LNCAP (cell line): Measurements from ENCODE around the gene SLC26A1.

ENCODE experiments used
- TF ChIP-seq, protein P1 (sequence below): fragments of 450-650 bp; IDR thresholded peaks from 2 replicates; pipeline ENCODE4 v1.5.1; 2017; ENCODE audit warnings: mild to moderate bottlenecking

Gene SLC26A1

GRCh38 chr4:948101-948935 is 44.9 kb downstream of the SLC26A1 start:
- TF ChIP-seq, protein P1, sequence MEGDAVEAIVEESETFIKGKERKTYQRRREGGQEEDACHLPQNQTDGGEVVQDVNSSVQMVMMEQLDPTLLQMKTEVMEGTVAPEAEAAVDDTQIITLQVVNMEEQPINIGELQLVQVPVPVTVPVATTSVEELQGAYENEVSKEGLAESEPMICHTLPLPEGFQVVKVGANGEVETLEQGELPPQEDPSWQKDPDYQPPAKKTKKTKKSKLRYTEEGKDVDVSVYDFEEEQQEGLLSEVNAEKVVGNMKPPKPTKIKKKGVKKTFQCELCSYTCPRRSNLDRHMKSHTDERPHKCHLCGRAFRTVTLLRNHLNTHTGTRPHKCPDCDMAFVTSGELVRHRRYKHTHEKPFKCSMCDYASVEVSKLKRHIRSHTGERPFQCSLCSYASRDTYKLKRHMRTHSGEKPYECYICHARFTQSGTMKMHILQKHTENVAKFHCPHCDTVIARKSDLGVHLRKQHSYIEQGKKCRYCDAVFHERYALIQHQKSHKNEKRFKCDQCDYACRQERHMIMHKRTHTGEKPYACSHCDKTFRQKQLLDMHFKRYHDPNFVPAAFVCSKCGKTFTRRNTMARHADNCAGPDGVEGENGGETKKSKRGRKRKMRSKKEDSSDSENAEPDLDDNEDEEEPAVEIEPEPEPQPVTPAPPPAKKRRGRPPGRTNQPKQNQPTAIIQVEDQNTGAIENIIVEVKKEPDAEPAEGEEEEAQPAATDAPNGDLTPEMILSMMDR: no peak

- TF ChIP-seq, protein P1: no peak
Measured at GRCh38 chr4:947491-947971, 45.7 kb downstream of the SLC26A1 start.

DNA sequence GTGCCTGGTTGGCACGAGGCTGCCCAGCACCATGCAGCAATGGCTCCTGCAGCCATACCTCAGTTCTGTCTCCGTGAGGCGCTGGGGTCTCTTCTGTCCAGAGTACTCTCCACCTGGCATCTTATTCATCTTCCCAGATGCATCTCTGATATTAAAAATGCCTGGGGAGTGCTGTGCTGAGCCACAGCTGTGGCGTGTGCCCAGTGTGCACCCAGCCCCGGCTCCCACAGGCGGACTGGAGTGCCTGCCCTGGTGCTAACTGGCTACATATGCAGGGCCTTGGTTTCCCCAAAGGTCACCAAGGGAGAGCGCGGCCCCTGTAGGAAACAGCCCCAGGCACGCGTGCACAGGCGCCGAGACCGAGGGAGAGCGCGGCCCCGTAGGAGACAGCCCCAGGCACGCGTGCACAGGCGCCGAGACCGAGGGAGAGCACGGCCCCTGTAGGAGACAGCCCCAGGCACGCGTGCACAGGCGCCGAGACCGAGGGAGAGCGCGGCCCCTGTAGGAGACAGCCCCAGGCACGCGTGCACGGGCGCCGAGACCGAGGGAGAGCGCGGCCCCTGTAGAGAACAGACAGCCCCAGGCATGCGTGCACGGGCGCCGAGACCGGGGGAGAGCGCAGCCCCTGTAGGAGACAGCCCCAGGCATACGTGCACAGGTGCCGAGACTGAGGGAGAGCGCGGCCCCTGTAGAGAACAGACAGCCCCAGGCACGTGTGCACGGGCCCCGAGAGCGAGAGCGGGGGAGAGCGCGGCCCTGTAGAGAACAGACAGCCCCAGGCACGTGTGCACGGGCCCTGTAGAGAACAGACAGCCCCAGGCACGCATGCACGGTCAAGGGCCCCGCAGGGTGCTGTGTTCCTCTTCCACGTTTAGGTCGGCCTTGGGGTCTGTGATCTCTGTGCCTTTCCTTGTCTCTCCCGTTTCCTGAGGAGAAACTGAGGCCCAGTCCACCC is 46.4 kb downstream of the SLC26A1 start:
- TF ChIP-seq, protein P1: no peak

- TF ChIP-seq, protein P1: no peak
Measured at GRCh38 chr4:946103-946450, 47.1 kb downstream of the SLC26A1 start.

GRCh38 chr4:945274-946102 is 47.7 kb downstream of the SLC26A1 start:
- TF ChIP-seq, protein P1: no peak
